ENCODE data around the gene SYT2.
"Not testable (repeated sequence)": the region's sequence is repeated elsewhere in the genome, so short reads cannot be mapped to it uniquely, and the experiment has no call there.

SYT2 gene

GRCh38 chr1:202589190-202589930 lies 120.9 kb downstream of the SYT2 start:
- DNase-seq: no peak

- no peak for DNase-seq
Observed at GRCh38 chr1:202588503-202589189, 121.6 kb downstream of the SYT2 start.

GRCh38 chr1:202587859-202588485 lies 122.3 kb downstream of the SYT2 start:
- DNase-seq: no peak

- DNase-seq: no peak
Observed at GRCh38 chr1:202586871-202587270, 123.4 kb downstream of the SYT2 start.

GRCh38 chr1:202586018-202586821 lies 124.0 kb downstream of the SYT2 start:
- no peak for DNase-seq

GRCh38 chr1:202585590-202585933 lies 124.7 kb downstream of the SYT2 start:
- DNase-seq: no peak

- DNase-seq: no peak
Observed at GRCh38 chr1:202584707-202585589, 125.3 kb downstream of the SYT2 start.

GRCh38 chr1:202582350-202582749 lies 127.9 kb downstream of the SYT2 start:
- not testable (repeated sequence) for DNase-seq

GRCh38 chr1:202580619-202581018 lies 129.6 kb downstream of the SYT2 start:
- DNase-seq: no peak

- no peak for DNase-seq
Observed at GRCh38 chr1:202579806-202580205, 130.4 kb downstream of the SYT2 start.

GRCh38 chr1:202578565-202578964 lies 131.7 kb downstream of the SYT2 start:
- no peak for DNase-seq

GRCh38 chr1:202578001-202578504 lies 132.2 kb downstream of the SYT2 start:
- DNase-seq: no peak

- no peak for DNase-seq
Observed at GRCh38 chr1:202577381-202577780, 132.9 kb downstream of the SYT2 start.

GRCh38 chr1:202576816-202577215 lies 133.4 kb downstream of the SYT2 start:
- DNase-seq: no peak

- DNase-seq: no peak
Observed at GRCh38 chr1:202575918-202576653, 134.2 kb downstream of the SYT2 start.

- DNase-seq: no peak
Observed at GRCh38 chr1:202572867-202573266, 137.4 kb downstream of the SYT2 start.

- DNase-seq: no peak
Observed at GRCh38 chr1:202571719-202572339, 138.4 kb downstream of the SYT2 start.

GRCh38 chr1:202569393-202570322 lies 140.6 kb downstream of the SYT2 start:
- DNase-seq: no peak

- no peak for DNase-seq
Observed at GRCh38 chr1:202568826-202569225, 141.4 kb downstream of the SYT2 start.

- DNase-seq: no peak
Observed at GRCh38 chr1:202568410-202568809, 141.8 kb downstream of the SYT2 start.
